GM21390 (cell line): ENCODE measurements around the gene NDST1.
A peak's percentile ranks its signal among the peaks of the same experiment; 100 is the strongest.

Experiments
- ATAC-seq: cut with Tn5 transposase; IDR thresholded peaks from one replicate; pipeline ENCODE4 v1.9.1; 2021; ENCODE audit not compliant: unreplicated experiment

The NDST1 gene

GRCh38 chr5:150488519-150489359 lies 19.2 kb upstream of the NDST1 start:
- no peak for ATAC-seq

GRCh38 chr5:150489360-150490295 lies 18.3 kb upstream of the NDST1 start:
- ATAC-seq, result peak; percentile 86

DNA sequence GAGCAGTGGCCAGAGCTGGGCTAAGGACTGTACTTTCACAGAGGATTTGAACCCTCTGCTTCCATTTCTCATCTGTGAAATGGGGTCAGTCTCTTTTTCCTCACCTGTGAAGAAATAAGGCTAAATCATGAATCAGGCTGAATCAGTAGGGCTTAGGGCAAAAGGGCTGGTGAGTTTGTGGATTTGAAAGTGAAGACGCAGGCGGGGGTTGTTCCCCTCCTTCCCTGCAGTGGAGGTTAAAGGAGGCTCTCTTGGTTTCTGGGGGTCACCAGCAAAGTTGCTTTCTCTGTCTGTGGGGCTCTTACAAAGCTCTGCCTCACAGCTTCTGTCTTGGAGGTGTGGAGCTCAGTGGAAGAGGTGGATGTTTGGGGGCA lies 17.6 kb upstream of the NDST1 start:
- no peak for ATAC-seq

GRCh38 chr5:150490754-150491153 lies 17.2 kb upstream of the NDST1 start:
- ATAC-seq, result no peak

- no peak for ATAC-seq
Observed at GRCh38 chr5:150491876-150492275, 16.1 kb upstream of the NDST1 start.

DNA sequence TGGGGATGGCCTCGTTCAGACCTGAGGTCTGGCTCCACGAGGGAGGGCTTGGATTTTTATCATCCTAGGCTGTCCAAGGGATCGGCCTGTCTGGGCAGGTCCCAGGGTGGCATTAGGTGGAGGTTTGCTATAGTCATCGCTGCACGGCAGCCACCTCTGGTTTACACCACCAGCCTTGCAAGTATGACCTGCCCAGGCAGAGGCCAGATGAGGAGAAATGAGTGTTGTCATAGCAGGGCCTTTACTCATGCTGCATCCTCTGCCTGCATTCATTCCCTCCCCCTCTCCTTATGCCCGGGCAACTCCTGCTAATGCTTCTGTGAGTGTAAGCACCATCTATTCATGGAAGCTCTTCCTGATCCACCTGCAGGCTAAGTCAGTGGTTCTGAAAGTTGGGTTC lies 15.3 kb upstream of the NDST1 start:
- no peak for ATAC-seq

- no peak for ATAC-seq
Observed at GRCh38 chr5:150496098-150496497, 11.8 kb upstream of the NDST1 start.

DNA sequence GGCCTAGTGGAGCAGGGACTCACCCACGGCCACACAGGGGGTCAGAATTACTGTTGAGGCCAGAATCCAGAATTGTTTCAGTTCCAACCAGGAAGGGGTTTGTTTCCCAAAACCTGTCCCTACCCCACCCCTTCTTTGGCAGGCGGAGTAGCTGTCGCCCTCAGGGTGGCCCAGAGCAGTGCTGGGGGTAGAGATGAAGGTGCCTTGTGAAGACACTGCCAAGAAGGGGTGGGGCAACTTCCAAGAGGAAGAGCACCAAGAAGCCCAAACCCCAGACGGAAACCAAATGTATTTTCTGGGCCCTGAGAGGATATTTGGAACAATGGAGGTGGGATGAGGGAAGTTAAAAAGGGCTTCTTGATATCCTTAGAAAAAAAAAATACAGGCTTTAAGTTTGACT lies 11.4 kb upstream of the NDST1 start:
- no peak for ATAC-seq

- ATAC-seq, result no peak
Observed at GRCh38 chr5:150497274-150497988, 10.5 kb upstream of the NDST1 start.

DNA sequence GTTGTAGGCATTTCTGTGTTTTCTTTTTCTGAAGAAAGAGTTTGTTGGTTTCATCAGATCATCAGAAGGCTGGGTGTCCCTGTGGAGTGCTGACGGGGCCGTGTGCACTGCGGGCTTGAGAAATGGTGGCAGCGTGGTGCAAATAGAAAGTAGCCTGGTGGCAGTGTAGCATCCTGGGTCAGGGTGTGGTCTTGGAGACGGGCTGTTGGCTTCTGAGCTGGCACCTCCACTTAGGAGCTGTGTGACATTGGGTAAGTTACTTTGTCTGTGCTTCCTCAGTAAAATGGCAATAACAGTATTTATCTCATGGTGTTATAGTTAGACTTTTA lies 10.0 kb upstream of the NDST1 start:
- no peak for ATAC-seq

DNA sequence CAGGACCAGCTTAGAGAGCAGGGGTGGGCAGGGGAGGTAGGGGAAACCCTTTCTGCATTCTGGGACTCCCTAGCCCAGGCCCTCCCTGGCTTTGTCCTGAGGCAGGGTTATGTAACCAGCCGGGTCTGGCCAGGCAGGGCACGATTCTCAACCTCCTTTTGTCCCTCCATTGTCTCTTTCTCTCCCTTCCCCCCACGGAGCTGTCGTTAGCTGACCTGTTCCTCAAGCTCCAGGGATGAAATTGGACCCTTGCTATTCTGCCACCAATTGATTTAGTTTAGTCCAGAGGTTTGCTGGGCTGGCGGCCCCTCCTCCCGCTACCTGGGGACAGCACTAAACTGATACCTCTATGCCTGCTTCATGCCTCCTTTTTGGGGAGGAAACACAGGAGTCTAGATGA lies 9.4 kb upstream of the NDST1 start:
- ATAC-seq, result no peak

- ATAC-seq, result no peak
Observed at GRCh38 chr5:150498971-150499370, 9.0 kb upstream of the NDST1 start.

GRCh38 chr5:150499437-150499956 lies 8.4 kb upstream of the NDST1 start:
- ATAC-seq, result no peak

DNA sequence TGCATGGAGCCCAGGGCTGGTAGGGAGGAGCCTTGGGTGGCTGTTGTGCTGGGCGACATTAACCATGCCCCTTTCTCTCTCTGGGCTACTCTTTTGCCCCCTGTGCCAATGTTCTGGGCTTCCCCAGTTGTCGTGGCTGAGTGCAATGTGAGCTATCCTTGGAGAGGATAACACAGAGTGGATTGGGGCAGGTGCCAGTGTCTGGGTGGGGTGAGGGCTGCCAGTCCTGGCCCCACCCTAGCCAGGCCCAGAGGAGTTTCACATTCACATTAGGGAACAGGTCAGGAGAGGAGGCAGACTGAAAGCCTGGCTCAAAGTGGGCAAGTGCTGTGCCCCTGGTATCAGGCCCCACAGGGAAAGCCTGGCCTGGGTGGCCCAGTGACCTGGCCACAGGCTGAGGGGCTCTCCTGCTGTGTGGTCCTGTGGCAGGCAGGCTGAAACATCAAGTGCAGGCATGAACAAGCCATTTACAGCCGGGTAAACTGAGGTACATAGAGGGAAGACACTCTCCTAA lies 7.5 kb upstream of the NDST1 start:
- no peak for ATAC-seq

- no peak for ATAC-seq
Observed at GRCh38 chr5:150500905-150501304, 7.0 kb upstream of the NDST1 start.

- no peak for ATAC-seq
Observed at GRCh38 chr5:150502106-150502505, 5.8 kb upstream of the NDST1 start.

GRCh38 chr5:150502847-150503246 lies 5.1 kb upstream of the NDST1 start:
- no peak for ATAC-seq

DNA sequence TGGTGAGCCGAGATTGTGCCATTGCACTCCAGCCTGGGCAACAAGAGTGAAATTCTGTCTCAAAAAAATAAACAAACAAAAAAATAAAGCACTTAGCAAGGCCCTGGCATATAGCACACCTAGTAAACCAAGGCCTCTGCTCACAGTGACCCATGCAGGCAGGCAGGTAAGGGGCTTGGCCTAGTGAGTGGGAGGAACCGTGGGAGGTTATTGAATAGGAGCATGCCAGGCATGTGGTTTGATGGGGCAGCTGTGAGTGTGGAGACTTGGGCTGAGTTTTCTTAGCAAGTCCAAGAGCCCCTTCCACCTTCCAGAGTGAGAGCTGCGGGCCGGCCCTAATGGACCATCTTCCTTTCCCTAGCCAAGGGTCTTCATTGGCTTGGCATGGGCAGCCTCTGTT lies 4.5 kb upstream of the NDST1 start:
- no peak for ATAC-seq

- ATAC-seq, result no peak
Observed at GRCh38 chr5:150503977-150504620, 3.8 kb upstream of the NDST1 start.

GRCh38 chr5:150505041-150505511 lies 2.9 kb upstream of the NDST1 start:
- no peak for ATAC-seq
